GM20000 (cell line): ENCODE data around the gene CTNND2.

Experiments
- DNase-seq: peaks from one replicate; pipeline ENCODE4 v3.0.0; 2012; ENCODE audit warnings: low spot score
- CTCF ChIP-seq: IDR thresholded peaks from 2 replicates; pipeline ENCODE4 v1.5.1; 2012; ENCODE audit warnings: mild to moderate bottlenecking, control low read depth; ENCODE audit errors: extremely low read depth, missing control alignments

Gene CTNND2

GRCh38 chr5:11234501-11234911 is 669.7 kb downstream of the CTNND2 start:
- TF ChIP-seq CTCF = no peak
- no peak for DNase-seq

DNA sequence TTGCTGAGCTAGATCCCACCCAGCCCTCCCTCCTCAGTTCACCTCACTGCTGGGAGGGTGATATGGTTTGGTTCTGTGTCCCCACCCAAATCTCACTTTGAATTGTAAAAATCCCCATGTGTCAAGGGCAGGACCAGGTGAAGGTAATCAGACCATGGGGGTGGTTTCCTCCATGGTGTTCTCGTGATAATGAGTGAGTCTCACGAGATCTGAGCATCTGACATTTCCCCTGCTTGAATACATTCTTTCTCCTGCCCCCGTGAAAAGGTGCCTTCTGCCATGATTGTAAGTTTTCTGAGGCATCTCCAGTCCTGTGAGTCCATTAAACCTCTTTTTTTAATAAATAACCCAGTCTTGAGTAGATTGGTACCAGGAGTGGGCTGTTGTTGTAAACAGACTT is 673.4 kb downstream of the CTNND2 start:
- no peak for TF ChIP-seq CTCF
- no peak for DNase-seq

GRCh38 chr5:11227064-11227463 is 677.2 kb downstream of the CTNND2 start:
- DNase-seq = no peak
- no peak for TF ChIP-seq CTCF

- no peak for TF ChIP-seq CTCF
Measured at GRCh38 chr5:11224436-11225187, 679.6 kb downstream of the CTNND2 start.

GRCh38 chr5:11222169-11222568 is 682.1 kb downstream of the CTNND2 start:
- DNase-seq = no peak

More at GRCh38 chr5:11224436-11225187, 679.6 kb downstream of the CTNND2 start:
- no peak for DNase-seq

DNA sequence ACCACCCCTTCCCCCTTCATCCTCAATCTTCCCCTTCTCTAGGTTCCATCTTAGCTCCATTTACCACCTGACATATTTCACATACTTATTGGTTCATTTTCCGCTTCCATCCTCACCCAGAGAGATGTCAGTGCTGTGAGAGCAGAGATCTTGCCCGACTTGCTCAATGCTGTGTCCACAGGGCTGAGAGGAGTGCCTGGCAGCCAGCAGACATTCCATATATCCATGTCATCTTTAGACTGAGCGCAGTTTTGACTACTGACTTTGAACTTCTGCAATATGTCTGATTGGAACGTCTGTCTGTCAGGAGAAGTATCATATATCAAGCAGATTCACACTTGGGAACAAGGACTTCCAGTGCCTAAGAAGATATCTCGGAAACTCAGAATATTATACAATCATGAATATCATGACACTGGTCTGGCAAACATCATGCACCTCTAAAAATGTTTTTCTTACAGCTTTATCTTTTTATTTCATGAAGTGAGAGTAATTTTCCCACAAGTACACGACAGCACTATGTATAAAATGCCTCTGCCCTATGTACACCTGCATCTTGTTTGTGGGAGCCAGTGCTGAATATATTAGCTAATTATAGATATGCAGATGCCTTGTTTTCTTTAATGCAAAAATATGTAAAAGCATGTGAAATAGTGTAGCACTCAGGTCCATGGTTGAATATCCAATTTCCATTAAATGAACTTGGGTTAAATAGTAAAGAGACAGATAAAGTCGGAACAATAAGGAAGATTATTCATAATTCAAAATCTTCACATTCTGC is 689.2 kb downstream of the CTNND2 start:
- no peak for DNase-seq
- no peak for TF ChIP-seq CTCF

More at GRCh38 chr5:11222169-11222568, 682.1 kb downstream of the CTNND2 start:
- TF ChIP-seq CTCF = no peak

DNA sequence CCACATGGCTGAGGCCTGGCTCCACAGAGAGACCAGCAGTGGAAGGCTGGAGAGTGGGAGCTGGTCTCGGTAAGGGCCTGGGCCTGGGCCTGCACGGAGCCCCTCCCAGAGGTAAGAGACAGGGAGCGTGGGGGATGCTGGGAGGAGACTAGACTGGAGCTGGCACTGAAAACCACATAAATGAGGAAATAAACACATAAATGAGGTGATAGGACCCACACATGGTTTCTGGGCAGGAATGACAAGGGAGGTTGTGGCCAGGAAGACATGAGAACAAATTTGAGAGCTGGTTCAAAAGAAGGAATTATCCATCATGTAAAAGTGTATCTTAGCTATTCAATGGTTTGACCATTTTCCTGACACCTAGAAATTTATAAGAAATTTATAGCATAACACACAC is 691.5 kb downstream of the CTNND2 start:
- no peak for DNase-seq
- TF ChIP-seq CTCF = no peak
